ENCODE results near the gene NAT14. TPM values are rescaled to one million over a fixed set of nuclear protein-coding genes. Genes with fewer than 3 reads are reported as not detected.
A peak's percentile ranks its signal among the peaks of the same experiment; 100 is the strongest.

The NAT14 gene
- total RNA-seq, 2 donors from 2014 or later, result 4.9 to 7.7 TPM

DNA sequence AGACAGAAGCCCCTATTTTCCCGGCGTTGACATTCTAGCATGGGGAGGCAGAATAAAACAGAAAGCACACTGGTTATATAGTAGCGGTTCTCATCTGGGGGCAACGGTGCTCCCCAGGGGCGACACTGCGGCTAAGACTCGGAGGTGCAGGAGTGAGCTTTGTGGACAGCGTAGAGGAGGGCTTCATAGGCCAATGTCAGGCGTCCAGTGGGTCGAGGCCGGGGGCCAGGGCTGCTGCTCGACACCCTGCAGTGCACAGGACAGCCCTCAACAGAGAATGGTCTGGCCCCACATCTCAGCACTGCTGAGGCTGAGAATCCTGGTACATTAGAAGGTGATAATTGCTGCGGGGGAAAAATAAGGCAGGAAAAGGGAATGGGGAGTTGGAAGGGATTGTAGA lies 7.1 kb upstream of the NAT14 start:
- peak overlapping the region in 1 of 2 donors; percentile 12 for H3K9ac ChIP-seq (ENCODE audit: low read depth in 2 of 2, low read length in 2 of 2)
- H3K4me1 ChIP-seq, result no peaks in the 10 kb centered on the region
- H3K4me3 ChIP-seq, result no peak overlapping the region
- H3K9me3 ChIP-seq, result no peaks in the 10 kb centered on the region
- TF ChIP-seq CTCF (IDR thresholded peaks at IDR 0.05), result no peak
- intact Hi-C loops (cut with DNase I), result no loop called here
- H3K27me3 ChIP-seq, result no peaks in the 10 kb centered on the region
- no peak for DNase-seq
- H3K36me3 ChIP-seq, result no peaks in the 10 kb centered on the region
- H3K27ac ChIP-seq, result no peak overlapping the region

DNA sequence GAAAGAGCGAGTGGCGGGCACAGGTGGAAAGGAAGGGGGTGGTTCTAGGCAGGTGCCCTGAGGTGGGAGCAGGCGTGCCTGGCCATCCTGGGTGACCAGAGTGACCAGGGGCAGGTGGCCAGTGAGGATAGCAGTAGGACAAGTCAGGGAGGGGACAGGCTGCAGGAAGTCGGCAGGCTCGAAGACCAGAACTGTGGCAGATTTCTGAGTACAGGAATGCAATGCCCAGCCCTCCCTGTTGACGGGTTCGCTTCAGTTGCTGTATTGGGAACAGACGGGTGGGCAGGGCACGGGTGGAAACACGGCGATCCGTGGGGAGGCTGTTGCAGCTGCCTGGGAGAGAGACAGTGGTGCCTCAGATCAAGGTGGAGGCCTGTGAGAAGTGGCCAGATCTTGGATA lies 6.6 kb upstream of the NAT14 start:
- Histone ChIP-seq H3K36me3 (no peaks in the 10 kb centered on the region), H3K27ac (no peak overlapping the region), H3K9ac (ENCODE audit: low read depth in 2 of 2, low read length in 2 of 2) (no peak overlapping the region), H3K9me3 (no peaks in the 10 kb centered on the region), H3K27me3 (no peaks in the 10 kb centered on the region), H3K4me3 (no peak overlapping the region), H3K4me1 (no peaks in the 10 kb centered on the region)
- TF ChIP-seq CTCF (IDR thresholded peaks at IDR 0.05), result no peak
- intact Hi-C loops (cut with DNase I), result no loop called here
- DNase-seq, result no peak

GRCh38 chr19:55479045-55479444 lies 5.9 kb upstream of the NAT14 start:
- Histone ChIP-seq H3K9ac (ENCODE audit: low read depth in 2 of 2, low read length in 2 of 2) (no peak overlapping the region), H3K36me3 (no peaks in the 10 kb centered on the region), H3K4me1 (no peaks in the 10 kb centered on the region), H3K9me3 (no peaks in the 10 kb centered on the region), H3K27me3 (no peaks in the 10 kb centered on the region), H3K27ac (no peak overlapping the region), H3K4me3 (no peak overlapping the region)
- no peak for TF ChIP-seq CTCF (IDR thresholded peaks at IDR 0.05)
- intact Hi-C loops (cut with DNase I), result no loop called here
- no peak for DNase-seq

DNA sequence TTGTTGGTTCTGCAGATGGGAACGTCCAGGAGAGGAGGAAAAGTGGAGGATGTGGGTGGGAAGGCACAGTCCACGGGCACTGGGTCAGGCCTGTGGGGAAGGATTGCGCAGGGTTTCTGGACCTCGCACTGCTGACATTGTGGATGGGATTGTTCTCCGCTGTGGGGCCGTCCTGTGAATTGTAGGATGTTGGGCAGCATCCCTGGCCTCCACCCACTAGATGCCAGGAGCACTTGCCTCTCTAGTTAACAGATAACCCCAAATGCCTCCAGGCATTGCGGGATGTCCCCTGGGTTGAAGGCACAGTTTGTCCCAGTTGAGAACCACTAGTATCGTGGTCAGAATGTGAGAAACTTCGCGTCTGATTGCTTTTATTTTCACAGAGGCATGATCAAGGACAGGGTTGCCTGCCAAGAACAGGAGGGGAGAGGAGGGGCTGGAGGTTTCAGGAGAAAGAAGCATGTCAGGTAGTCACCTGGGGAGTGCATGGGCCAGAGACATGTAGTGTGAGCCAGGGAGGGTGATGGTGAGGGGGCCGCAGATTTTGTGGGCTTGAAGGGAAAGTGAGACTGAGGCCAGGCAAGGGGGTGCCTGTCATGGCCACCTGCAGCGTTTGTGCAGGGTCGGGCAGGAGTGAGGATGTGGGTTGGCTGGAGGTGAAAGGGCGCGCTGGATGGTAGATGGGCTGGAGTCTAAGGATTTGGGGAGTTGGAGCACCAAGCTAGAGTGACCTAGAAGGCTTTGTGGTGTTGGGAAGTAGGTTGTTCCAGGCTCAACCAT lies 5.3 kb upstream of the NAT14 start:
- DNase-seq, result no peak
- intact Hi-C loops (cut with DNase I), result no loop called here
- Histone ChIP-seq H3K27ac (no peak overlapping the region), H3K9ac (ENCODE audit: low read depth in 2 of 2, low read length in 2 of 2) (no peak overlapping the region), H3K4me3 (no peak overlapping the region), H3K9me3 (no peaks in the 10 kb centered on the region), H3K27me3 (no peaks in the 10 kb centered on the region), H3K4me1 (peaks cover 5% of the 10 kb centered on the region), H3K36me3 (no peaks in the 10 kb centered on the region)
- TF ChIP-seq CTCF (IDR thresholded peaks at IDR 0.05), result no peak

- Histone ChIP-seq H3K9ac (ENCODE audit: low read depth in 2 of 2, low read length in 2 of 2) (no peak overlapping the region), H3K36me3 (no peaks in the 10 kb centered on the region), H3K4me3 (no peak overlapping the region), H3K27ac (no peak overlapping the region), H3K27me3 (no peaks in the 10 kb centered on the region), H3K4me1 (peaks cover 10% of the 10 kb centered on the region), H3K9me3 (no peaks in the 10 kb centered on the region)
- no peak for TF ChIP-seq CTCF (IDR thresholded peaks at IDR 0.05)
- intact Hi-C loops (cut with DNase I), result no loop called here
- no peak for DNase-seq
These were observed 3.7 kb upstream of the NAT14 start for GRCh38 chr19:55481148-55481793.

Data from colonic mucosa (tissue), 4 donors.